HEK293 (cell line): Measurements from ENCODE around the gene PBX3.

Source experiments
- GLIS1 ChIP-seq: fragments of 450-650 bp; formaldehyde crosslinking; IDR thresholded peaks from 2 replicates; pipeline ENCODE4 v1.5.1; 2016; ENCODE audit warnings: missing biosample characterization, missing genetic modification characterization
- HOXA7 ChIP-seq: sonication (generic); formaldehyde crosslinking; IDR thresholded peaks from 2 replicates; pipeline ENCODE4 v1.8.1; 2022; ENCODE audit warnings: missing genetic modification reagents, borderline replicate concordance
- MYNN ChIP-seq: fragments of 450-650 bp; formaldehyde crosslinking; IDR thresholded peaks from 2 replicates; pipeline ENCODE4 v1.5.1; 2016; ENCODE audit warnings: missing biosample characterization, missing genetic modification characterization, borderline replicate concordance
- OVOL3 ChIP-seq: fragments of 450-650 bp; formaldehyde crosslinking; IDR thresholded peaks from 2 replicates; pipeline ENCODE4 v1.5.1; 2016; ENCODE audit warnings: missing biosample characterization, missing genetic modification characterization
- SP7 ChIP-seq: fragments of 450-650 bp; formaldehyde crosslinking; IDR thresholded peaks from 2 replicates; pipeline ENCODE4 v1.5.1; 2016; ENCODE audit warnings: missing biosample characterization, missing genetic modification characterization
- YY1 ChIP-seq: fragments of 450-650 bp; formaldehyde crosslinking; IDR thresholded peaks from 2 replicates; pipeline ENCODE4 v1.5.1; 2018; ENCODE audit warnings: missing biosample characterization, missing genetic modification characterization
- YY2 ChIP-seq: fragments of 450-650 bp; formaldehyde crosslinking; IDR thresholded peaks from 2 replicates; pipeline ENCODE4 v1.5.1; 2016; ENCODE audit warnings: missing biosample characterization, missing genetic modification characterization
- ZBTB7A ChIP-seq: fragments of 450-650 bp; formaldehyde crosslinking; IDR thresholded peaks from 2 replicates; pipeline ENCODE4 v1.5.1; 2016; ENCODE audit warnings: low read depth, missing biosample characterization, missing genetic modification characterization
- ZIC2 ChIP-seq: fragments of 450-650 bp; formaldehyde crosslinking; IDR thresholded peaks from 2 replicates; pipeline ENCODE4 v1.5.1; 2016; ENCODE audit warnings: missing biosample characterization, missing genetic modification characterization
- ZNF202 ChIP-seq: fragments of 450-650 bp; formaldehyde crosslinking; IDR thresholded peaks from 2 replicates; pipeline ENCODE4 v1.5.1; 2016; ENCODE audit warnings: missing biosample characterization, missing genetic modification characterization, borderline replicate concordance
- ZNF211 ChIP-seq: fragments of 450-650 bp; formaldehyde crosslinking; IDR thresholded peaks from 2 replicates; pipeline ENCODE4 v1.5.1; 2016; ENCODE audit warnings: low read depth, missing biosample characterization, missing genetic modification characterization
- ZNF416 ChIP-seq: fragments of 450-650 bp; formaldehyde crosslinking; IDR thresholded peaks from 2 replicates; pipeline ENCODE4 v1.5.1; 2016; ENCODE audit warnings: missing biosample characterization, missing genetic modification characterization
- ZNF596 ChIP-seq: fragments of 450-650 bp; IDR thresholded peaks from 2 replicates; pipeline ENCODE4 v1.5.0; 2018; ENCODE audit warnings: missing biosample characterization, mild to moderate bottlenecking, missing genetic modification characterization, moderate library complexity
- ZNF660 ChIP-seq: fragments of 450-650 bp; IDR thresholded peaks from 2 replicates; pipeline ENCODE4 v1.5.1; 2018; ENCODE audit warnings: missing biosample characterization, mild to moderate bottlenecking, missing genetic modification characterization
- ZNF677 ChIP-seq: fragments of 450-650 bp; IDR thresholded peaks from 2 replicates; pipeline ENCODE4 v1.5.0; 2018; ENCODE audit warnings: missing biosample characterization, mild to moderate bottlenecking, missing genetic modification characterization, moderate library complexity
- TF ChIP-seq, protein P1 (sequence below): fragments of 450-650 bp; formaldehyde crosslinking; IDR thresholded peaks from 2 replicates; pipeline ENCODE4 v1.5.1; 2017; ENCODE audit warnings: missing biosample characterization, missing genetic modification characterization
- TF ChIP-seq, protein P2 (sequence below): fragments of 450-650 bp; formaldehyde crosslinking; IDR thresholded peaks from 2 replicates; pipeline ENCODE4 v1.5.1; 2016; ENCODE audit warnings: missing biosample characterization, missing genetic modification characterization, low read depth
- TF ChIP-seq, protein P3 (sequence below): fragments of 450-650 bp; IDR thresholded peaks from 2 replicates; pipeline ENCODE4 v1.5.1; 2018; ENCODE audit warnings: missing biosample characterization, mild to moderate bottlenecking, missing genetic modification characterization
- TF ChIP-seq, protein P4 (sequence below): fragments of 450-650 bp; formaldehyde crosslinking; IDR thresholded peaks from 2 replicates; pipeline ENCODE4 v1.5.1; 2016; ENCODE audit warnings: missing biosample characterization, missing genetic modification characterization
- TF ChIP-seq, protein P5 (sequence below): fragments of 450-650 bp; formaldehyde crosslinking; IDR thresholded peaks from 2 replicates; pipeline ENCODE4 v1.5.1; 2016; ENCODE audit warnings: missing biosample characterization, missing genetic modification characterization
- TF ChIP-seq, protein P6 (sequence below): fragments of 450-650 bp; formaldehyde crosslinking; IDR thresholded peaks from 2 replicates; pipeline ENCODE4 v1.5.1; 2016; ENCODE audit warnings: missing biosample characterization, missing genetic modification characterization, low read depth
- TF ChIP-seq, protein P7 (sequence below): fragments of 450-650 bp; formaldehyde crosslinking; IDR thresholded peaks from 2 replicates; pipeline ENCODE4 v1.5.1; 2016; ENCODE audit warnings: missing biosample characterization, missing genetic modification characterization
- TF ChIP-seq, protein P8 (sequence below): fragments of 450-650 bp; formaldehyde crosslinking; IDR thresholded peaks from 2 replicates; pipeline ENCODE4 v1.5.1; 2016; ENCODE audit warnings: missing biosample characterization, missing genetic modification characterization

PBX3 gene

DNA sequence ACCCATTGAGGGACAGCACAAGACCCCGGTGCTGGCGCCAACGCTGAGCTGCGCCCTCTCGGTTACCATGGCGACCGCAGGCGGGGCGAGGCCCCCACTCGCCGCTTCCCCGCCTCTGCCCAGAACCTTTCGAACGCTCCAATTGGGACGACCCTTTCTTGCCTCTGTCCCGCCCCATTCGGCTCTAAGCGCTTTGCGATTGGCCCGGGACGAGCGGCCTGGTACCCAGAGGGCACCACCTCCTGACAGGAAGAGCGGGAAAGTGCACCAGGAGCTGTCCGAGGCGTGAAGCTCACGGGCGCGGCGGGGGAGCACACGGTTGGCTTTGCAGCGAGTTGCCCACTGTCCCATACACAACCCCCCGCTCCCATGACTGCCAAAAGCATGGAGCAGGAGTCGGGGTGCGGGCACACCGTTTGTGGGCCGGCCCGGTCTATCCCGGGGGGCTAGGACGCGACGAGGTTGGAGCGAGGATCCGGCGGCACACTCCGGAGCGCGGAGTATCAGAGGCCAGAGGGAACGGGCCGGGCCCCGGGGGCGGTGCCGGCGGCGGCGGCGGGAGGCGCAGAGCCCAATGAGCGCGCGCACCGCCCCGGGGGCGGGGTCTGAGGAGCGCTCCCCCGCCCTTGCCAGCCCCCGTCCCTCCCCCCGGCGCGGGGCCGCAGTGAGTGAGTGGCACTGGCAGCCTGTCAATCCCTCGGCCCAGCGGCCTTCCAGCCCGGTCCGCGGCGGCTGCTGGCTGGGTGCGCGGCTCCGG is 978 bp upstream of the PBX3 start (continued):
- TF ChIP-seq, protein P1, sequence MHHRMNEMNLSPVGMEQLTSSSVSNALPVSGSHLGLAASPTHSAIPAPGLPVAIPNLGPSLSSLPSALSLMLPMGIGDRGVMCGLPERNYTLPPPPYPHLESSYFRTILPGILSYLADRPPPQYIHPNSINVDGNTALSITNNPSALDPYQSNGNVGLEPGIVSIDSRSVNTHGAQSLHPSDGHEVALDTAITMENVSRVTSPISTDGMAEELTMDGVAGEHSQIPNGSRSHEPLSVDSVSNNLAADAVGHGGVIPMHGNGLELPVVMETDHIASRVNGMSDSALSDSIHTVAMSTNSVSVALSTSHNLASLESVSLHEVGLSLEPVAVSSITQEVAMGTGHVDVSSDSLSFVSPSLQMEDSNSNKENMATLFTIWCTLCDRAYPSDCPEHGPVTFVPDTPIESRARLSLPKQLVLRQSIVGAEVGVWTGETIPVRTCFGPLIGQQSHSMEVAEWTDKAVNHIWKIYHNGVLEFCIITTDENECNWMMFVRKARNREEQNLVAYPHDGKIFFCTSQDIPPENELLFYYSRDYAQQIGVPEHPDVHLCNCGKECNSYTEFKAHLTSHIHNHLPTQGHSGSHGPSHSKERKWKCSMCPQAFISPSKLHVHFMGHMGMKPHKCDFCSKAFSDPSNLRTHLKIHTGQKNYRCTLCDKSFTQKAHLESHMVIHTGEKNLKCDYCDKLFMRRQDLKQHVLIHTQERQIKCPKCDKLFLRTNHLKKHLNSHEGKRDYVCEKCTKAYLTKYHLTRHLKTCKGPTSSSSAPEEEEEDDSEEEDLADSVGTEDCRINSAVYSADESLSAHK (tag by site-specific recombination) = peak; percentile 39; the same call in 1 of the 2 replicates
- TF ChIP-seq YY1 (tag by site-specific recombination) (no peak), SP7 (tag by site-specific recombination) (peak; percentile 90), ZNF677 (tag by site-specific recombination) (no peak), ZNF211 (no peak), ZNF416 (tag by site-specific recombination) (no peak), OVOL3 (tag by site-specific recombination) (peak; percentile 66; the same call in 1 of the 2 replicates), HOXA7 (CRISPR knock-in tag) (no peak; the same call in 1 of the 2 replicates), ZNF596 (0 out of 2 replicates have a peak, but pooled peaks have one; percentile 16), GLIS1 (tag by site-specific recombination) (peak; percentile 81), ZNF202 (no peak), ZNF660 (tag by site-specific recombination) (peak; percentile 77; the same call in 1 of the 2 replicates), MYNN (tag by site-specific recombination) (no peak; the same call in 1 of the 2 replicates), ZIC2 (peak; percentile 74), ZBTB7A (tag by site-specific recombination) (peak; percentile 87), YY2 (tag by site-specific recombination) (no peak)
- TF ChIP-seq, protein P2, sequence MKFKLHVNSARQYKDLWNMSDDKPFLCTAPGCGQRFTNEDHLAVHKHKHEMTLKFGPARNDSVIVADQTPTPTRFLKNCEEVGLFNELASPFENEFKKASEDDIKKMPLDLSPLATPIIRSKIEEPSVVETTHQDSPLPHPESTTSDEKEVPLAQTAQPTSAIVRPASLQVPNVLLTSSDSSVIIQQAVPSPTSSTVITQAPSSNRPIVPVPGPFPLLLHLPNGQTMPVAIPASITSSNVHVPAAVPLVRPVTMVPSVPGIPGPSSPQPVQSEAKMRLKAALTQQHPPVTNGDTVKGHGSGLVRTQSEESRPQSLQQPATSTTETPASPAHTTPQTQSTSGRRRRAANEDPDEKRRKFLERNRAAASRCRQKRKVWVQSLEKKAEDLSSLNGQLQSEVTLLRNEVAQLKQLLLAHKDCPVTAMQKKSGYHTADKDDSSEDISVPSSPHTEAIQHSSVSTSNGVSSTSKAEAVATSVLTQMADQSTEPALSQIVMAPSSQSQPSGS (tag by site-specific recombination) = no peak
- TF ChIP-seq, protein P3, sequence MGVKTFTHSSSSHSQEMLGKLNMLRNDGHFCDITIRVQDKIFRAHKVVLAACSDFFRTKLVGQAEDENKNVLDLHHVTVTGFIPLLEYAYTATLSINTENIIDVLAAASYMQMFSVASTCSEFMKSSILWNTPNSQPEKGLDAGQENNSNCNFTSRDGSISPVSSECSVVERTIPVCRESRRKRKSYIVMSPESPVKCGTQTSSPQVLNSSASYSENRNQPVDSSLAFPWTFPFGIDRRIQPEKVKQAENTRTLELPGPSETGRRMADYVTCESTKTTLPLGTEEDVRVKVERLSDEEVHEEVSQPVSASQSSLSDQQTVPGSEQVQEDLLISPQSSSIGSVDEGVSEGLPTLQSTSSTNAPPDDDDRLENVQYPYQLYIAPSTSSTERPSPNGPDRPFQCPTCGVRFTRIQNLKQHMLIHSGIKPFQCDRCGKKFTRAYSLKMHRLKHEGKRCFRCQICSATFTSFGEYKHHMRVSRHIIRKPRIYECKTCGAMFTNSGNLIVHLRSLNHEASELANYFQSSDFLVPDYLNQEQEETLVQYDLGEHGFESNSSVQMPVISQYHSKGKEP (tag by site-specific recombination) = no peak
- TF ChIP-seq, protein P4, sequence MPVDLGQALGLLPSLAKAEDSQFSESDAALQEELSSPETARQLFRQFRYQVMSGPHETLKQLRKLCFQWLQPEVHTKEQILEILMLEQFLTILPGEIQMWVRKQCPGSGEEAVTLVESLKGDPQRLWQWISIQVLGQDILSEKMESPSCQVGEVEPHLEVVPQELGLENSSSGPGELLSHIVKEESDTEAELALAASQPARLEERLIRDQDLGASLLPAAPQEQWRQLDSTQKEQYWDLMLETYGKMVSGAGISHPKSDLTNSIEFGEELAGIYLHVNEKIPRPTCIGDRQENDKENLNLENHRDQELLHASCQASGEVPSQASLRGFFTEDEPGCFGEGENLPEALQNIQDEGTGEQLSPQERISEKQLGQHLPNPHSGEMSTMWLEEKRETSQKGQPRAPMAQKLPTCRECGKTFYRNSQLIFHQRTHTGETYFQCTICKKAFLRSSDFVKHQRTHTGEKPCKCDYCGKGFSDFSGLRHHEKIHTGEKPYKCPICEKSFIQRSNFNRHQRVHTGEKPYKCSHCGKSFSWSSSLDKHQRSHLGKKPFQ (tag by site-specific recombination) = peak; percentile 73
- TF ChIP-seq, protein P5, sequence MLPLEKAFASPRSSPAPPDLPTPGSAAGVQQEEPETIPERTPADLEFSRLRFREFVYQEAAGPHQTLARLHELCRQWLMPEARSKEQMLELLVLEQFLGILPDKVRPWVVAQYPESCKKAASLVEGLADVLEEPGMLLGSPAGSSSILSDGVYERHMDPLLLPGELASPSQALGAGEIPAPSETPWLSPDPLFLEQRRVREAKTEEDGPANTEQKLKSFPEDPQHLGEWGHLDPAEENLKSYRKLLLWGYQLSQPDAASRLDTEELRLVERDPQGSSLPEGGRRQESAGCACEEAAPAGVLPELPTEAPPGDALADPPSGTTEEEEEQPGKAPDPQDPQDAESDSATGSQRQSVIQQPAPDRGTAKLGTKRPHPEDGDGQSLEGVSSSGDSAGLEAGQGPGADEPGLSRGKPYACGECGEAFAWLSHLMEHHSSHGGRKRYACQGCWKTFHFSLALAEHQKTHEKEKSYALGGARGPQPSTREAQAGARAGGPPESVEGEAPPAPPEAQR (tag by site-specific recombination) = no peak
- TF ChIP-seq, protein P6, sequence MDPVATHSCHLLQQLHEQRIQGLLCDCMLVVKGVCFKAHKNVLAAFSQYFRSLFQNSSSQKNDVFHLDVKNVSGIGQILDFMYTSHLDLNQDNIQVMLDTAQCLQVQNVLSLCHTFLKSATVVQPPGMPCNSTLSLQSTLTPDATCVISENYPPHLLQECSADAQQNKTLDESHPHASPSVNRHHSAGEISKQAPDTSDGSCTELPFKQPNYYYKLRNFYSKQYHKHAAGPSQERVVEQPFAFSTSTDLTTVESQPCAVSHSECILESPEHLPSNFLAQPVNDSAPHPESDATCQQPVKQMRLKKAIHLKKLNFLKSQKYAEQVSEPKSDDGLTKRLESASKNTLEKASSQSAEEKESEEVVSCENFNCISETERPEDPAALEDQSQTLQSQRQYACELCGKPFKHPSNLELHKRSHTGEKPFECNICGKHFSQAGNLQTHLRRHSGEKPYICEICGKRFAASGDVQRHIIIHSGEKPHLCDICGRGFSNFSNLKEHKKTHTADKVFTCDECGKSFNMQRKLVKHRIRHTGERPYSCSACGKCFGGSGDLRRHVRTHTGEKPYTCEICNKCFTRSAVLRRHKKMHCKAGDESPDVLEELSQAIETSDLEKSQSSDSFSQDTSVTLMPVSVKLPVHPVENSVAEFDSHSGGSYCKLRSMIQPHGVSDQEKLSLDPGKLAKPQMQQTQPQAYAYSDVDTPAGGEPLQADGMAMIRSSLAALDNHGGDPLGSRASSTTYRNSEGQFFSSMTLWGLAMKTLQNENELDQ (tag by site-specific recombination) = no peak
- TF ChIP-seq, protein P7, sequence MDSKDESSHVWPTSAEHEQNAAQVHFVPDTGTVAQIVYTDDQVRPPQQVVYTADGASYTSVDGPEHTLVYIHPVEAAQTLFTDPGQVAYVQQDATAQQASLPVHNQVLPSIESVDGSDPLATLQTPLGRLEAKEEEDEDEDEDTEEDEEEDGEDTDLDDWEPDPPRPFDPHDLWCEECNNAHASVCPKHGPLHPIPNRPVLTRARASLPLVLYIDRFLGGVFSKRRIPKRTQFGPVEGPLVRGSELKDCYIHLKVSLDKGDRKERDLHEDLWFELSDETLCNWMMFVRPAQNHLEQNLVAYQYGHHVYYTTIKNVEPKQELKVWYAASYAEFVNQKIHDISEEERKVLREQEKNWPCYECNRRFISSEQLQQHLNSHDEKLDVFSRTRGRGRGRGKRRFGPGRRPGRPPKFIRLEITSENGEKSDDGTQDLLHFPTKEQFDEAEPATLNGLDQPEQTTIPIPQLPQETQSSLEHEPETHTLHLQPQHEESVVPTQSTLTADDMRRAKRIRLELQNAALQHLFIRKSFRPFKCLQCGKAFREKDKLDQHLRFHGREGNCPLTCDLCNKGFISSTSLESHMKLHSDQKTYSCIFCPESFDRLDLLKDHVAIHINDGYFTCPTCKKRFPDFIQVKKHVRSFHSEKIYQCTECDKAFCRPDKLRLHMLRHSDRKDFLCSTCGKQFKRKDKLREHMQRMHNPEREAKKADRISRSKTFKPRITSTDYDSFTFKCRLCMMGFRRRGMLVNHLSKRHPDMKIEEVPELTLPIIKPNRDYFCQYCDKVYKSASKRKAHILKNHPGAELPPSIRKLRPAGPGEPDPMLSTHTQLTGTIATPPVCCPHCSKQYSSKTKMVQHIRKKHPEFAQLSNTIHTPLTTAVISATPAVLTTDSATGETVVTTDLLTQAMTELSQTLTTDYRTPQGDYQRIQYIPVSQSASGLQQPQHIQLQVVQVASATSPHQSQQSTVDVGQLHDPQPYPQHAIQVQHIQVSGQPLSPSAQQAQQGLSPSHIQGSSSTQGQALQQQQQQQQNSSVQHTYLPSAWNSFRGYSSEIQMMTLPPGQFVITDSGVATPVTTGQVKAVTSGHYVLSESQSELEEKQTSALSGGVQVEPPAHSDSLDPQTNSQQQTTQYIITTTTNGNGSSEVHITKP = peak; percentile 92
- TF ChIP-seq, protein P8, sequence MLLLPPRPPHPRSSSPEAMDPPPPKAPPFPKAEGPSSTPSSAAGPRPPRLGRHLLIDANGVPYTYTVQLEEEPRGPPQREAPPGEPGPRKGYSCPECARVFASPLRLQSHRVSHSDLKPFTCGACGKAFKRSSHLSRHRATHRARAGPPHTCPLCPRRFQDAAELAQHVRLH (tag by site-specific recombination) = peak; percentile 87; the same call in 1 of the 2 replicates
